T-helper 9 cell (primary cell): ENCODE data around the gene PDE11A.

Source experiments
- DNase-seq: peaks from one replicate; pipeline ENCODE4 v3.0.0-alpha.2; 2020

PDE11A gene

GRCh38 chr2:177683661-177684069 lies 388.9 kb downstream of the PDE11A start:
- no peak for DNase-seq

GRCh38 chr2:177682836-177683660 lies 389.5 kb downstream of the PDE11A start:
- DNase-seq: no peak

GRCh38 chr2:177682006-177682405 lies 390.6 kb downstream of the PDE11A start:
- no peak for DNase-seq

GRCh38 chr2:177680866-177681712 lies 391.5 kb downstream of the PDE11A start:
- DNase-seq: no peak

GRCh38 chr2:177679611-177680605 lies 392.7 kb downstream of the PDE11A start:
- DNase-seq: no peak

GRCh38 chr2:177678939-177679338 lies 393.6 kb downstream of the PDE11A start:
- no peak for DNase-seq

DNA sequence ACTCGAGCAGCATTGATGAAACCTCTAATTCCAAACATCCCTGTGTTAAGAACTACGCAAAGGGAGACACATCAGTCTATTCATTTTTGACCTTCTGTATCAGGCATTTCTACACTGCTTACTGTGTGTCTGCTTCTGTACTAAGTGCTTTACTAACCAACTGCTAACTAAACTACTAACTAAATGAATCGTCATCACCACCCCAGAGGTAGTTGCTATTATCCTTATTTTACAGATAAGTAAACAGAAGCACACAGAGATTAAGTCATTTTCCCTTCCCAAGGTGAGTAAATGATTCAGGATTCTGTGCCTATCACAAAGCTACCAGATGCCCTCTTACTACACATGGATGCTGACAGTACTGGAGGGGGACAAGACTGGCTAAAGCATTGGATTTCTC lies 395.9 kb downstream of the PDE11A start:
- no peak for DNase-seq

- no peak for DNase-seq
Measured at GRCh38 chr2:177675825-177676224, 396.8 kb downstream of the PDE11A start.

- DNase-seq: no peak
Measured at GRCh38 chr2:177675350-177675821, 397.2 kb downstream of the PDE11A start.

GRCh38 chr2:177673602-177674595 lies 398.7 kb downstream of the PDE11A start:
- DNase-seq: no peak

DNA sequence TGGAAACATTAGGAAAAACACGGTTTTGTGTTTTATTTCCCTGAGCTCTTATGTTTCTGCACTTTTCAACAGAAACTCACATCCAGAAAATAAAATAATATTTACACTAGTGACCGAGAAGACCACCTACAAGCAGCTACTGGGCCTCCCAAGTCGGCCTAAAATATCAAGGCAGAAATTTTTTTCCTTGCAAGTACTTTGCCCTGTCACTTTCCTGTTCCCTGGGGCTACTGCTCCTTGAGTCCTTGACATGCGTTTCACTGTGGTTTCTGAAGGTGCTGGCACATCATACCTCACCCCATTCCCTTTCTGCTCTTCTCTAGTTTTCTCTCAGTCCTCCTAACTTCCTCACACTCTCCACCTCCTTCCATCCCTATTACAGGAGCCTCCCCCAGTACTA lies 400.9 kb downstream of the PDE11A start:
- no peak for DNase-seq

DNA sequence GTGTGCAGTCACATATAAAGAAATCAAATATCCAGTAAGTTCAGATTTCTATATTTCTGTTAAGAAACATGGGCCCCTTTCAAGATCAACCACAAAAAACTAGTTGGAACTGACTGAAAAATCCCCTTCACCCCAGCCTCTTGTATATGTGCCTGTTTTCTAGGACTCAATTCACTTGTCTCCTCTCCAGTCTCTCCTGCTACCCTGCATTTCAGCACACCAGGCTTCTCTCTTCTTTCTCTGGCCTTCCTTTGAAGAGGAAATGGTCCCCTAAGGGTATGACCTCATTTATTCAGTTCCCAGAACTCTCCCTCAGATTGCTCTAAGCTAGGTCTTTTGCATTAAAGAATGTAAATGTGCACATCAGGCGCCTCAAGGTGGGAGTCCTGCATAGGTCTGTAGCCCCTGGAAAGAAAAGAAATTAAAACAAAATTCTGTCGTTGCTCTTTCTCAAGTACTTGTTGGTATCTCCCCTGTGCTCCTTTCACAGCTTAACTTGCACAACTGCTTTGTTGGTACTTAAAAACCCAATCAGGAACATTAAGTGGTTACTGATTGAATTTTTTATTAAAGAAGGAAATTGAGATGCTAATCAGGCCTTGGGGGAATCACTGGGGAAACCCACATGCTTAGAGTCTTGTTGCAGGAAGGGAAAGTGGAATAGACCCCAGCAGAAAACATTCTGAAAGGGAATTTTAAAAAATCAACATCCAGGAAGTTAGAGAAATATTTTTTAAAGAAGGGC lies 401.6 kb downstream of the PDE11A start:
- no peak for DNase-seq

GRCh38 chr2:177669625-177670330 lies 402.8 kb downstream of the PDE11A start:
- DNase-seq: no peak

DNA sequence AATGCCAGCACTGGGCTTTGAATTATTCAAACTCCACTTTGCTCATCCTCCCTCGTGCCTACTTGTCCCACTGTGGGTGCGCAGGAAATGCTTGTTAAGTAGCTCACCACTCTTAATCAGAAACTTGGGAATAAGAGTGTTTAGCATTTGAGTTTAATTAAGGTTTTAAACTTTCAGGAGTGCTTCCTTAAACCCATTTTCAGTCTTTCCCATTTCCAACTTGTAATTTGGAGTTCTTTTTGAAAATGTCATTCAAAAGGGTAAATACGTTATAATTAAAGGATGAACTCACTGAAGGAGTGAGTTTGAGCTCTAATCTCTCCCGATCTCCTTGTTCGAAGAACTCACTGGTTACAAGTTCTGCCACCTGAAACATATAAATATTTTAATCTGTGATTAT lies 403.4 kb downstream of the PDE11A start:
- no peak for DNase-seq

DNA sequence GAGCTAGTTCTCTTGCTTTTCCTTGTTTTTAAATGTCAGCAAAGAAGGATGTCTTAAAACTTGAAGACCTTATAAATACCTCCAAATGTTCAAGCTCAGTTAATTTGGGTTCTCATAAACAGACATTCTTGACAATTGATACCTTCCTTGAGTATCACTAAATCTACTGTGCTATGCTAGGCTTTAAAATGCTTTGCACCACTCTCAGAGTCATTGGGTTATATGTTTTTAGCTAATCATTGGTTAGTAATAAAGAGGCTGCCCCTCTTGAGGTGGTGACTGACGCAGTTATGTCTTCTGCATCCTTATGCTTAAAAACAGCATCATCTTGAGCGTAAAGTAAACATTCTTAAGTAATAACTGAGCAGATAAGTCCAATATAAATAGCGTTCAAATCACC lies 404.0 kb downstream of the PDE11A start:
- DNase-seq: no peak

GRCh38 chr2:177667626-177668025 lies 405.0 kb downstream of the PDE11A start:
- no peak for DNase-seq

DNA sequence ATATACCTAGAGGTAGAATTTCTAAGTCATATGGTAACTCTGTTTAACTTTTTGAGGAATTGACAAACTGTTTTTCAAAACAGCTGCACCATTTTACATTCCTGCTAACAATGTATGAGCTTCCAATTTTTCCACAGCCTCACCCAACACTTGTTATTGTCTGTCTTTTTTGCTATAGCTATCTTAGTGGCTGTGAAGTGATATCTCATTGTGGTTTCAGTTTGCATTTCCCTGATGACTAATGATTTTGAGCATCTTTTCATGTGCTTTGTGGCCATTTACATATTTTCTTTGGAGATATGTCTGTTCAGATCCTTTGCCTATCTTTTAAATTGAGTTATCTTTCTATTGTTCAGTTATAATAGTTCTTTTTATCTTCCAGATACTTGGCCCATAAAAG lies 406.2 kb downstream of the PDE11A start:
- no peak for DNase-seq

DNA sequence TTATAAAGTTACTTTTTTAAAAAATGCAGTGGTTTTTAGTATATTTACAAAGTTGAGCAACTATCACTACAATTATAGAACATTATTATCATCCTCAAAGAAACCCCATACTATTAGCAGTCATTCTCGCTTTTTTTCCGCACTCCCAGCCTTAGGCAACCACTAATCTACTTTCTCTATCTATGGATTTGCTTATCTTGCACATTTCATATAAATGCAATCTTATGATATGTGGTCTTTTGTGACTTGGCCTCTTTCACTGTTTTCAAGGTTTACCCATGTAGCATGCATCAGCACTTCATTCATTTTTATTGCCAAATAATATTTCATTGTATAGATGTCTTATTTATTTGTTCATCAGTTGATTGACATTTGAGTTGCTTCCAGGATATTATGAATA lies 406.6 kb downstream of the PDE11A start:
- DNase-seq: no peak

- DNase-seq: no peak
Measured at GRCh38 chr2:177665328-177665727, 407.2 kb downstream of the PDE11A start.

- DNase-seq: no peak
Measured at GRCh38 chr2:177662895-177663294, 409.7 kb downstream of the PDE11A start.
